Chondrocyte (in vitro differentiated cells): ENCODE measurements around the gene HPGD. TPM values are rescaled to one million over a fixed set of nuclear protein-coding genes. Genes with fewer than 3 reads are reported as not detected.

ENCODE experiments used
- DNase-seq: peaks from one replicate; pipeline ENCODE4 v3.0.0; 2021; ENCODE audit warnings: mixed read lengths, low spot score
- H3K27ac Mint-ChIP-seq: one replicate; pipeline ENCODE4 v1.8.0; 2021; ENCODE audit warnings: mild to moderate bottlenecking, moderate library complexity, mixed read lengths; ENCODE audit not compliant: unreplicated experiment
- H3K27me3 Mint-ChIP-seq: 2 replicates; pipeline ENCODE4 v1.8.0; 2021; ENCODE audit warnings: low read depth, mixed read lengths
- H3K36me3 Mint-ChIP-seq: 2 replicates; pipeline ENCODE4 v1.8.0; 2021; ENCODE audit warnings: low read depth, mixed read lengths
- H3K4me1 Mint-ChIP-seq: 2 replicates; pipeline ENCODE4 v1.8.0; 2021; ENCODE audit warnings: low read depth, mild to moderate bottlenecking, mixed read lengths
- H3K4me3 Mint-ChIP-seq: one replicate; pipeline ENCODE4 v1.8.0; 2021; ENCODE audit warnings: mild to moderate bottlenecking, moderate library complexity, mixed read lengths; ENCODE audit not compliant: unreplicated experiment
- H3K9me3 Mint-ChIP-seq: 2 replicates; pipeline ENCODE4 v1.8.0; 2021; ENCODE audit warnings: low read depth, mixed read lengths
- CTCF ChIP-seq: fragments of 200-600 bp; sonication (generic); IDR thresholded peaks from 2 replicates; pipeline ENCODE4 v1.5.0; 2021; ENCODE audit warnings: antibody characterized with exemption, mild to moderate bottlenecking, moderate library complexity
- total RNA-seq: library from RNA; stranded (reverse); gene quantifications from 3 replicates; pipeline ENCODE4 v1.2.1, GENCODE V29; 2021

The HPGD gene
- total RNA-seq, 1 donor from 2014 or later, result not detected

DNA sequence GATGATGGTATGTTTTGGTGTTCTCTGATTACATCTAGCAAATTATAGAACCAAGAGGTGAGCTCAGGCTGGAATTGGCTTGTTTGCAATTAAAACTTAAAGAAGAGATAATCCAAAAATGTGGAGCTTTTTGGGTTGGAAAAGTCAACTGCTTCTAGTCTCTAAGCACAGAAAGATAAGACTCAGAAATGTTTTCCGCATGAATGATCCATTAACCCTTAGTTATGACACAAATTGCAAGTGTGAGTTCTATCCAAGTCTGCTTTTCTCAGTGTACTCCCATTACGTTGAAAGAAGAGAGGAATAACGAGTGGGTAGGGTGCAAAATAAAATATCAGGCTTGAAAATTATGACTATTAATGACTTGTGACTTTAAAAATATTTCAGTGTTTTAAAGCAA is 38.5 kb downstream of the HPGD start:
- Mint-ChIP-seq H3K4me1 (no peaks in the 10 kb centered on the region), H3K36me3 (no peaks in the 10 kb centered on the region), H3K9me3 (peaks cover 3% of the 10 kb centered on the region), H3K4me3 (no peak overlapping the region), H3K27me3 (peaks cover 16% of the 10 kb centered on the region), H3K27ac (no peak overlapping the region)
- no peak for DNase-seq
- TF ChIP-seq CTCF, result no peak

GRCh38 chr4:174479140-174479539 is 43.1 kb downstream of the HPGD start:
- no peaks in the 10 kb centered on the region for H3K36me3 Mint-ChIP-seq
- no peak for TF ChIP-seq CTCF
- peaks cover 10% of the 10 kb centered on the region for H3K27me3 Mint-ChIP-seq
- H3K4me3 Mint-ChIP-seq, result no peak overlapping the region
- H3K4me1 Mint-ChIP-seq, result no peaks in the 10 kb centered on the region
- H3K27ac Mint-ChIP-seq, result no peak overlapping the region
- DNase-seq, result no peak
- H3K9me3 Mint-ChIP-seq, result peaks cover 3% of the 10 kb centered on the region

DNA sequence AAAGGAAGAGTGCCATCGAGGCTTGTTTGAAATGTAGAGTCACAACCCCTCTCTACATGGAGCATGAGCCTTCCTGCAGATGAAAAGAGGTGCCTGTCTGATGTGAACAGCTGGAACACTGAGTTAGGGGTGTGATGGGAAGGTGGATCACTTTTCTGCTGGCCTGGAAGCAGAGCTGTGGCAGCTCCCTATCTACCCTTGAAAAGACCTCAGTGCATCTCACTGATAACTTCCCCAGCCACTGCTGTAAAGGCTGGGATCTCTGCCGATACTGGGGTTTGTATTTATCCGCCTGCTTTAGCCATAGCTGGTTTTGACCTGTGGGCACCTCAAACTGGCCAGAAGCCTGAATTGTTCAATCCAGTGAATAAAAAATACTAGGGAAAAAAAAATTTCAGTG is 46.8 kb downstream of the HPGD start:
- no peak for DNase-seq
- H3K4me1 Mint-ChIP-seq, result no peaks in the 10 kb centered on the region
- H3K4me3 Mint-ChIP-seq, result no peak overlapping the region
- no peak for TF ChIP-seq CTCF
- peaks cover 14% of the 10 kb centered on the region for H3K27me3 Mint-ChIP-seq
- H3K9me3 Mint-ChIP-seq, result no peaks in the 10 kb centered on the region
- no peaks in the 10 kb centered on the region for H3K36me3 Mint-ChIP-seq
- H3K27ac Mint-ChIP-seq, result no peak overlapping the region

GRCh38 chr4:174474457-174475075 is 47.7 kb downstream of the HPGD start:
- no peak overlapping the region for H3K27ac Mint-ChIP-seq
- no peaks in the 10 kb centered on the region for H3K9me3 Mint-ChIP-seq

GRCh38 chr4:174467107-174467506 is 55.2 kb downstream of the HPGD start:
- Mint-ChIP-seq H3K4me1 (no peaks in the 10 kb centered on the region), H3K36me3 (no peaks in the 10 kb centered on the region), H3K9me3 (peaks cover 6% of the 10 kb centered on the region), H3K27ac (no peak overlapping the region), H3K4me3 (no peak overlapping the region), H3K27me3 (peaks cover 35% of the 10 kb centered on the region)
- DNase-seq, result no peak
- no peak for TF ChIP-seq CTCF

More at GRCh38 chr4:174474457-174475075, 47.7 kb downstream of the HPGD start:
- Mint-ChIP-seq H3K4me1 (no peaks in the 10 kb centered on the region), H3K27me3 (peaks cover 19% of the 10 kb centered on the region), H3K36me3 (no peaks in the 10 kb centered on the region), H3K4me3 (no peak overlapping the region)
- no peak for DNase-seq
- TF ChIP-seq CTCF, result no peak
